Left kidney (tissue), 2 donors: ENCODE measurements around the gene CSTF2. TPM values are rescaled to one million over a fixed set of nuclear protein-coding genes. Genes with fewer than 3 reads are reported as not detected.

Source experiments
- DNase-seq: peaks from one replicate; pipeline ENCODE4 v3.0.0-alpha.2; 2013
- polyA plus RNA-seq: library from polyadenylated mRNA; unstranded; fragments of 120-200 nt; gene quantifications from one replicate; pipeline ENCODE4 v1.2.1, GENCODE V29; 2013; ENCODE audit not compliant: insufficient read length

The CSTF2 gene
- polyA plus RNA-seq, 1 donor, result 24.2 TPM

- no peak for DNase-seq
These were observed 50.3 kb downstream of the CSTF2 start for GRCh38 chrX:100870527-100870926.

- DNase-seq, result no peak
These were observed 51.7 kb downstream of the CSTF2 start for GRCh38 chrX:100871594-100872560.

- no peak for DNase-seq
These were observed 54.1 kb downstream of the CSTF2 start, which contains the start of gene NOX1 for GRCh38 chrX:100874325-100874724. Gene NOX1, minus strand, starts transcription at chrX:100874359. Its CDS starts 220 bp downstream, at chrX:100874139.

GRCh38 chrX:100880368-100880767 is 60.2 kb downstream of the CSTF2 start:
- no peak for DNase-seq

GRCh38 chrX:100883654-100884053 is 63.5 kb downstream of the CSTF2 start:
- no peak for DNase-seq

Other genes with a start within 250 kb of the CSTF2 start
- 3.5 TPM for gene TNMD, start 235.5 kb upstream of the CSTF2 start, polyA plus RNA-seq
- gene TSPAN6, start 183.6 kb upstream of the CSTF2 start, polyA plus RNA-seq, result 173 TPM
- gene SRPX2, start 176.2 kb upstream of the CSTF2 start, polyA plus RNA-seq, result 16.9 TPM
- 24.5 TPM for gene SYTL4, start 88.3 kb upstream of the CSTF2 start, polyA plus RNA-seq
- gene NOX1, start 54.0 kb downstream of the CSTF2 start, polyA plus RNA-seq, result 0.93 TPM
- gene XKRX, start 108.5 kb downstream of the CSTF2 start, polyA plus RNA-seq, result 0.25 TPM
- 0.58 TPM for gene ARL13A, start 149.3 kb downstream of the CSTF2 start, polyA plus RNA-seq
- gene TRMT2B, start 231.7 kb downstream of the CSTF2 start, polyA plus RNA-seq, result 14.6 TPM